DND-41 (cell line): ENCODE data around the gene XPO4.
"Not testable (repeated sequence)": the region's sequence is repeated elsewhere in the genome, so short reads cannot be mapped to it uniquely, and the experiment has no call there.

Experiments used
- ATAC-seq: fragments of 200-7000 bp; cut with Tn5 transposase; 3 replicates; pipeline ENCODE4 v1.9.1; 2021; ENCODE audit warnings: low read depth; ENCODE audit not compliant: insufficient read depth
- DNase-seq: peaks from one replicate; pipeline ENCODE4 v3.0.0-alpha.2; 2020
- H2AFZ ChIP-seq: 2 replicates; pipeline ENCODE4 v1.6.0; 2012; ENCODE audit warnings: low read depth, low read length
- H3K27ac ChIP-seq: 2 replicates; pipeline ENCODE4 v1.5.1; 2012; ENCODE audit warnings: low read length, inconsistent platforms
- H3K27me3 ChIP-seq: fragments of 200-600 bp; sonication (generic); 2 replicates; pipeline ENCODE4 v1.6.0; 2012; ENCODE audit warnings: low read length, mild to moderate bottlenecking, inconsistent platforms; ENCODE audit not compliant: insufficient read depth, poor library complexity
- H3K36me3 ChIP-seq: 2 replicates; pipeline ENCODE4 v1.5.1; 2012; ENCODE audit warnings: low read length, inconsistent platforms; ENCODE audit not compliant: insufficient read depth
- H3K4me1 ChIP-seq: 2 replicates; pipeline ENCODE4 v1.5.1; 2012; ENCODE audit warnings: mild to moderate bottlenecking, low read length; ENCODE audit not compliant: insufficient read depth
- H3K4me2 ChIP-seq: 2 replicates; pipeline ENCODE4 v1.6.0; 2012; ENCODE audit warnings: mild to moderate bottlenecking, moderate library complexity, low read length, inconsistent platforms; ENCODE audit not compliant: insufficient read depth
- H3K4me3 ChIP-seq, 2 experiments: fragments of 200-600 bp in 1 of 2; shearing (Covaris generic) in 1 of 2; 2 replicates each; pipeline ENCODE4 v1.5.1; 2012 to 2016; ENCODE audit warnings: inconsistent platforms in 2 of 2, low read length in 2 of 2, mild to moderate bottlenecking in 2 of 2, low read depth in 1 of 2, moderate library complexity in 1 of 2
- H3K79me2 ChIP-seq: 2 replicates; pipeline ENCODE4 v1.6.0; 2012; ENCODE audit warnings: low read length, inconsistent platforms; ENCODE audit not compliant: insufficient read depth
- H3K9ac ChIP-seq: 2 replicates; pipeline ENCODE4 v1.6.0; 2012; ENCODE audit warnings: low read depth, mild to moderate bottlenecking, inconsistent platforms, low read length, moderate library complexity
- H3K9me3 ChIP-seq: 2 replicates; pipeline ENCODE4 v1.5.1; 2012; ENCODE audit warnings: low read length, moderate library complexity, mild to moderate bottlenecking, inconsistent platforms; ENCODE audit not compliant: insufficient read depth, severe bottlenecking
- H4K20me1 ChIP-seq: 2 replicates; pipeline ENCODE4 v1.6.0; 2012; ENCODE audit warnings: low read length; ENCODE audit not compliant: insufficient read depth
- EZH2 ChIP-seq: IDR thresholded peaks from 3 replicates; pipeline ENCODE4 v1.6.1; 2012; ENCODE audit warnings: borderline replicate concordance, low read depth, mild to moderate bottlenecking, moderate library complexity, low read length, inconsistent platforms; ENCODE audit not compliant: severe bottlenecking
- TF ChIP-seq, protein P1 (sequence below): IDR thresholded peaks from 2 replicates; pipeline ENCODE4 v1.5.1; 2012; ENCODE audit warnings: borderline replicate concordance, low read length, moderate library complexity, mild to moderate bottlenecking; ENCODE audit not compliant: poor library complexity, severe bottlenecking; ENCODE audit errors: extremely low read depth

The XPO4 gene

DNA sequence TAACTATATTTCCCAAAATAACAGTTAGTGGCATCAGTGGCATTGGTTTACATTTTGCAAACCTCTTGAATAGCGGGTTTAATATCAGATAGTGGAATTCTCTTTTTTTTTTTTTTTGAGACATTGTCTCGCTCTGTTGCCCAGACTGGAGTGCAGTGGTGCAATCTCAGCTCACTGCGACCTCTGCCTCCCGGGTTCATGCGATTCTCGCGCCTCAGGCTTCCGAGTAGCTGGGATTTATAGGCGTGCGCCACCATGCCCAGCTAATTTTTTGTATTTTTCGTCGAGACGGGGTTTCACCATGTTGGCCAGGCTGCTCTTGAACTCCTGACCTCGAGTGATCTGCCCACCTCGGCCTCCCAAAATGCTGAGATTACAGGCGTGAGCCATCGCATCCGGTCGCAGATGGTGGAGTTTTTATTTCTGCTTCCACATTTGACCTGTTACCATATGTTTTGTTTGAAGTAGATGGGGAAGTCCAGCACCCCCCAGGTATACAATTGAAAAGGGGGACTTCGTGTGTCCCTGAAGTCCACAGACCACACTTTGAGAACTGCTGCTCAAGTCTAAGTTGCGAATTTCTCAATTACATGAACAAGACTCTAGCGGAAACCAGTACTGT lies 40.5 kb upstream of the XPO4 start:
- ATAC-seq (no peak), DNase-seq (no peak)
- Histone ChIP-seq H3K27ac (no peak overlapping the region), H2AFZ (no peak overlapping the region), H3K36me3 (no peaks in the 10 kb centered on the region), H3K4me1 (no peaks in the 10 kb centered on the region), H3K4me2 (no peak overlapping the region), H3K9me3 (no peaks in the 10 kb centered on the region), H3K9ac (no peak overlapping the region), H3K27me3 (peaks cover 5% of the 10 kb centered on the region), H3K79me2 (no peaks in the 10 kb centered on the region), H4K20me1 (no peaks in the 10 kb centered on the region), H3K4me3 (no peak overlapping the region)
- TF ChIP-seq, protein P1, sequence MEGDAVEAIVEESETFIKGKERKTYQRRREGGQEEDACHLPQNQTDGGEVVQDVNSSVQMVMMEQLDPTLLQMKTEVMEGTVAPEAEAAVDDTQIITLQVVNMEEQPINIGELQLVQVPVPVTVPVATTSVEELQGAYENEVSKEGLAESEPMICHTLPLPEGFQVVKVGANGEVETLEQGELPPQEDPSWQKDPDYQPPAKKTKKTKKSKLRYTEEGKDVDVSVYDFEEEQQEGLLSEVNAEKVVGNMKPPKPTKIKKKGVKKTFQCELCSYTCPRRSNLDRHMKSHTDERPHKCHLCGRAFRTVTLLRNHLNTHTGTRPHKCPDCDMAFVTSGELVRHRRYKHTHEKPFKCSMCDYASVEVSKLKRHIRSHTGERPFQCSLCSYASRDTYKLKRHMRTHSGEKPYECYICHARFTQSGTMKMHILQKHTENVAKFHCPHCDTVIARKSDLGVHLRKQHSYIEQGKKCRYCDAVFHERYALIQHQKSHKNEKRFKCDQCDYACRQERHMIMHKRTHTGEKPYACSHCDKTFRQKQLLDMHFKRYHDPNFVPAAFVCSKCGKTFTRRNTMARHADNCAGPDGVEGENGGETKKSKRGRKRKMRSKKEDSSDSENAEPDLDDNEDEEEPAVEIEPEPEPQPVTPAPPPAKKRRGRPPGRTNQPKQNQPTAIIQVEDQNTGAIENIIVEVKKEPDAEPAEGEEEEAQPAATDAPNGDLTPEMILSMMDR = no peak
- no peak for TF ChIP-seq EZH2

DNA sequence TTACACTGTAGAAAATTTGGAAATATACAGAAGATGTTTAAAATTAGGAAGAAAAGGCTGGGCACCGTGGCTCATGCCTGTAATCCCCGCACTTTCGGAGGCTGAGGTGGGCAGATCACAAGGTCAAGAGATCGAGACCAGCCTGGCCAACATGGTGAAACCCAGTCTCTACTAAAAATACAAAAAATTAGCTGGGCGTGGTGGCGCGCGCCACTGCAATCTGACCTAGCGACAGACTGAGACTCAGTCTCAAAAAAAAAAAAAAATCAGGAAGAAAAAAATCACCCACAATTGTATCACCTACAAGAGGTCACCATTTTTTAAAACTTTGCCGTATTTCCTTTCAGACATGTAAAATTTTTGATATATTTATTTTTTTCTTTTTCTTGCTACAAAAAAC lies 38.0 kb upstream of the XPO4 start:
- not testable (repeated sequence) for H3K27me3 ChIP-seq, H3K36me3 ChIP-seq, H4K20me1 ChIP-seq, DNase-seq, H3K4me2 ChIP-seq, ATAC-seq, H2AFZ ChIP-seq, H3K9me3 ChIP-seq, H3K9ac ChIP-seq, H3K79me2 ChIP-seq, H3K4me3 ChIP-seq, H3K4me1 ChIP-seq, H3K27ac ChIP-seq

DNA sequence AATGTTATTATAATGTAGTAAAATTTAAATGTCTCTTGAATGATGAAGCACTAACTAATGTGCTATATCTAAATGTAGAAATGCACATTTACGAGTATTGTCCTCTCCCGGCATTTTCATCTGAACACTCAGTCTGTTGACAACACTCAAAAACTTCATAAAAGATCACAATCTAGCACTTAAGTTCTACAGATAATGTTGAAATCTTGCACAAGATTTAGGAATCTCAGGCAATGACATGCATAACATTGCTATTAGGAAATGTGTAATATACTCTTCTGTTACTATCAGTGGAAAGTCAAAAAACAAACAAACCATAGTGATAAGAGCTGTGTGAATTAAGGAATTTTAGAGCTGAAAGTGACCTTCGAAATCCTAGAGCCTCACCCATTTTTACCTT lies 37.5 kb upstream of the XPO4 start:
- Histone ChIP-seq H3K9me3 (no peaks in the 10 kb centered on the region), H3K36me3 (no peaks in the 10 kb centered on the region), H3K27ac (no peak overlapping the region), H3K79me2 (no peaks in the 10 kb centered on the region), H3K9ac (no peak overlapping the region), H3K4me3 (no peak overlapping the region), H3K27me3 (peaks cover 5% of the 10 kb centered on the region), H2AFZ (no peak overlapping the region), H4K20me1 (no peaks in the 10 kb centered on the region), H3K4me2 (no peak overlapping the region), H3K4me1 (no peaks in the 10 kb centered on the region)
- TF ChIP-seq EZH2 = no peak
- no peak for ATAC-seq
- DNase-seq = no peak

DNA sequence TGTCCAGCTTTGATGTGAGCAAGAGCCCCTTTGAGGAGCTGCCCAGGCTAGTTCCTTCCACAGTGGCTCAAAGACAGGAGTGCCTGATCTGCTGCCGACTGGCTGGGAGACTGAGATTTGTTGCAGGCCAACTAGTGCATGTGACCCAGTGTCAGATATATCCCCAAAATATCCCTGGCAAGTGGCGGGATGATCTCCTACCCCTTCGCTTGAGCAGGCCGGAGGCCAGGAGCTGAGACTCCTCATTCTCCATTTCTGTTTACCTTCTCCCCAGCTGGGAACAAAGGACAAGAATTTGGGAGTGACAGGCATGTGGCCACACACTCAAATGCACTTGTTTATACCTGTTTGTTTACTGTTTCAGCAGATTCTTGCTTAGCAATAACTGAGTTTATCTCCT lies 37.1 kb upstream of the XPO4 start:
- Histone ChIP-seq H3K9ac (no peak overlapping the region), H3K4me3 (no peak overlapping the region), H3K4me2 (no peak overlapping the region), H4K20me1 (no peaks in the 10 kb centered on the region), H3K79me2 (no peaks in the 10 kb centered on the region), H3K36me3 (no peaks in the 10 kb centered on the region), H3K9me3 (no peaks in the 10 kb centered on the region), H3K4me1 (no peaks in the 10 kb centered on the region), H2AFZ (no peak overlapping the region), H3K27me3 (peaks cover 9% of the 10 kb centered on the region), H3K27ac (no peak overlapping the region)
- TF ChIP-seq, protein P1 = no peak
- no peak for TF ChIP-seq EZH2
- ATAC-seq (no peak), DNase-seq (no peak)
